Left renal cortex interstitium (tissue), 4 donors: Measurements from ENCODE around the gene BEND3. TPM values are rescaled to one million over a fixed set of nuclear protein-coding genes. Genes with fewer than 3 reads are reported as not detected.
"Not testable (repeated sequence)": the region's sequence is repeated elsewhere in the genome, so short reads cannot be mapped to it uniquely, and the experiment has no call there.

Experiments
- DNase-seq, 4 donors: peaks; one replicate each; pipeline ENCODE4 v3.0.0-alpha.2; 2013; ENCODE audit warnings: low read depth in 4 of 4, low spot score in 2 of 4, missing footprints in 1 of 4
- polyA plus RNA-seq, 4 donors: library from polyadenylated mRNA; unstranded; fragments of 120-200 nt; gene quantifications; one replicate each; pipeline ENCODE4 v1.2.1, GENCODE V29; 2013; ENCODE audit not compliant: insufficient read length in 4 of 4

The BEND3 gene
- polyA plus RNA-seq, 4 donors = 8.2 to 11.1 (median 9.5) TPM

DNA sequence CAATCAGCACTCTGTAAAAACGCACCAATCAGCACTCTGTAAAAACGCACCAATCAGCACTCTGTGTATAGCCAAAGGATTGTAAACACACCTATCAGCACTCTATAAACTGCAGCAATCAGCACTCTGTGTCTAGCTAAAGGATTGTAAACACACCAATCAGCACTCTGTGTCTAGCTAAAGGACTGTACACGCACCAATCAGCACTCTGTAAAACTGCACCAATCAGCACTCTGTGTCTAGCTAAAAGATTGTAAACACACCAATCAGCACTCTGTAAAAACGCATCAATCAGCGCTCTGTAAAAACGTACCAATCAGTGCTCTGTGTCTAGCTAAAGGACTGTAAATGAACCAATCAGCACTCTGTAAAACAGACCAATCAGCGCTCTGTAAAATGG lies 30.9 kb downstream of the BEND3 start:
- not testable (repeated sequence) for DNase-seq

DNA sequence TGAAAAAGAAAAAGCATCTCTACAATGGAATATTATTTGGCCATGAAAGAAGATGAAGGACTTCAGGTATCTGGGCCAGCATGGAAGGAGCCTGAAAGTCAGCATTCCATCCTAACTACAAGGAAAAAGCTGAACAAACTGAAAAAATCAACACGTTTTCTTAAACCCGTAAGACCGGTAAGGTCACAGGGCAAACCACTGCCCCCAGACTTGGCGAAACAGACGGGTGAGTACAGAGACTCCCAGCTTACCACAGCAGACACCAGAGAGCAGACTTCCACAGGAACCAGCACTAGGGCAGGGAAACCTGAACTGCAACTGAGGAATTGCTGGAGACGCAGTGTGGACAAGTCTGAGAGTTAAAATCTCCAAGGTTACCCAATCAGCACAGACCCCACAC lies 31.4 kb downstream of the BEND3 start:
- no peak for DNase-seq

DNA sequence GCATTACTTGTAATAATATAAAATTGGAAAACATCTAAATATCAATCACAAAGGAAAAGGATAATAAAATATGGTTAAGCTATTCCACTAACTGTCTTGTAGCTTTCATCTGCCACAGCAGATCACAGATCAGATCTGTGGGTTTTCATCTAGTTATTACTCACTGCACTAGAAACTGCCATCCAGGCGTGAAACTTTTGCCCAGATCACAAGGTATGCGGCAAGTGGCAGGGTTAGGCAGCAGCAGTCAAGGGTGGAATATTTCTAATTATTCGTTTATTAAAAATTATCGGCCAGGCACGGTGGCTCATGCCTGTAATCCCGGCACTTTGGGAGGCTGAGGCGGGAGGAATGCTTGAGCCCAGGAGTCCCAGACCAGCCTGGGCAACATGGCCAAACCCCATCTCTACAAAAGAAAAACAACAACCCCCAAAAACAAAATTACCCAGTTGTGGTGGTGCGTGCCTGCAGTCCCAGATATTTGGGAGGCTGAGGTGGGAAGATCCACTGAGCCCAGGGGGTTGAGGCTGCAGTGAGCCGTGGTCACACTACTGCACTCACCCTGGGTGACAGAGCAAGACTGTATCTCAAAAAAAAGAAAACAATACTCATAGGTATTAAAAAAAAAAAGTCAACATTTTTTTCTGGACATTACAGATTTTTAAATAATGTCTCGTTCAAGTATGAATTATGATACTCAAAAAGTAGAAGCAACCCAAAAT lies 32.1 kb downstream of the BEND3 start:
- DNase-seq = no peak

DNA sequence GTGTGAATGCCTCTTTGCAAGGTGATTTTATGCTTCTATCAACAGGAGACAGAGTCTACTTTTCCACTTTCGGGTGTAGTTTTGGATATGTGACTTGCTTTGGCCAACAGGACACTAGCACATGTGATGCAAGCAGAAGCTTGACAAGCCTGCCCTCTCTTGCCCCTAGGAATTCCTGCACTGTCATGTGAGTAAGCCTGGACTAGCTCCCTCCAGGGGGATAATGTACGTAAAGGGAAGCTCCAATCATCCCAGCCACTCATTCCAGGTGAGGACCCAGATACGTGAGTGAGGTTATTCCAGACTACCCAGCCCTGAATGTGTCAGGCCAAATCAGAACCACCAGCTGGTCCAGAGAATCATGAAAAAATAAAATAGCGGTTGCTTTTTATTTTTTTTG lies 33.3 kb downstream of the BEND3 start:
- no peak for DNase-seq

GRCh38 chr6:107080036-107080435 lies 35.3 kb downstream of the BEND3 start:
- DNase-seq = no peak

GRCh38 chr6:107079429-107079828 lies 35.9 kb downstream of the BEND3 start:
- DNase-seq = no peak

DNA sequence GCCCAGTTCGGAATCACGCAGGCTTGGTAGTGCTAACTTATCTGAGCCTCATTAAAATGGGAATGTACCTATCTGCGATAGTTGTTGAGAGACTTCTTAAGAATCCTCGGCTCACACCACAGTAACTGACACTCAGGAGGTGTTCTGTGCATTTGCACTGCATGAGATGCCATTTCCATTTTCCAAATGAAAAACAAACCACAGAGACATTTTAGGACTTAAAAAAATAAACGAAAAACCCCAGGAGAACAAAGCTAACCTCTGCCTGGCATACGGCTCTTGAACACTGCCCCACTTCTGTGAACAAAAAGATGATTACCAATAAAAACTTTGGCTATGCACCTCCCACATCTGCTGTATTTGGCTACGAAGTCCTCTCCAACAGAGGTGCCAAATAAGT lies 37.6 kb downstream of the BEND3 start:
- DNase-seq = no peak

DNA sequence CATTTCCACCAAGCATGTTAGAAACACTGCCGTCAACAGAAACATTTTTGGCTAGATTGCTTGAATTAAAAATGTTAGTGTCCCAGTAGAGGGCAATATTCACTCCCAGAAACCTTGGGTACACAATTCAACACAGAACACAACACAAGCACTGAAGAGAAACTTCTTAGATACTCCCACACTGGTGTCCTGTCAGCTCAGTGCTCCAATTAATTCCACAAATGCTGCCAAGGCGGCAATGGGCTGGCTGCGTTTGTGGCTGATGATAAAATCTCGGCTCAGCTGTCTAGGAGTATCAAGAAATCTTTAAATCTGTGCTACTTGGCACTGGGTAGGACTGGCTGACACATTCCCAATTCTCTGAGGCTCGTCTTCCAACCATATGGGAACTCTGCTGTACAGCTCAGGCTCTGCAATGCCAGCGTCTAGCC lies 39.3 kb downstream of the BEND3 start:
- DNase-seq = no peak

DNA sequence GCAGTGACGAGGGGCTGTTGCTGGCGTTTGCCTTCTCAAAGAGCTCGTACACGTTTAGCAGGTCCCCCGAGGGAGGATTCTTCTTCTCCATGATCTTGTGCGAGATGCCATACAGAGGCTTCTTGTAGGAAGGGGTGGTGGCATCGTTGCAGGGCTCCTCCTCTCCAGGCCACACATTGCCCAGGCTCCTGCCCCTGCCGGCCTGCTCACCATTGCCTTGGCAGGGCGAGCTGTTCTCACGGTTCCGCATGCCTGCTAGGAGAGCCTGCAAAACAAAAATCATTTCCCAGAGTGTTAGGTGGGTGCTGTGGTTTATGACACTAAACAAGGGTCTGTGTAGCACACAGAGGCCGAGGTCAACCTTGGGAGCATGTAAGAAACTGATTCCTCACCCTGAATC lies 44.6 kb downstream of the BEND3 start:
- DNase-seq = no peak

DNA sequence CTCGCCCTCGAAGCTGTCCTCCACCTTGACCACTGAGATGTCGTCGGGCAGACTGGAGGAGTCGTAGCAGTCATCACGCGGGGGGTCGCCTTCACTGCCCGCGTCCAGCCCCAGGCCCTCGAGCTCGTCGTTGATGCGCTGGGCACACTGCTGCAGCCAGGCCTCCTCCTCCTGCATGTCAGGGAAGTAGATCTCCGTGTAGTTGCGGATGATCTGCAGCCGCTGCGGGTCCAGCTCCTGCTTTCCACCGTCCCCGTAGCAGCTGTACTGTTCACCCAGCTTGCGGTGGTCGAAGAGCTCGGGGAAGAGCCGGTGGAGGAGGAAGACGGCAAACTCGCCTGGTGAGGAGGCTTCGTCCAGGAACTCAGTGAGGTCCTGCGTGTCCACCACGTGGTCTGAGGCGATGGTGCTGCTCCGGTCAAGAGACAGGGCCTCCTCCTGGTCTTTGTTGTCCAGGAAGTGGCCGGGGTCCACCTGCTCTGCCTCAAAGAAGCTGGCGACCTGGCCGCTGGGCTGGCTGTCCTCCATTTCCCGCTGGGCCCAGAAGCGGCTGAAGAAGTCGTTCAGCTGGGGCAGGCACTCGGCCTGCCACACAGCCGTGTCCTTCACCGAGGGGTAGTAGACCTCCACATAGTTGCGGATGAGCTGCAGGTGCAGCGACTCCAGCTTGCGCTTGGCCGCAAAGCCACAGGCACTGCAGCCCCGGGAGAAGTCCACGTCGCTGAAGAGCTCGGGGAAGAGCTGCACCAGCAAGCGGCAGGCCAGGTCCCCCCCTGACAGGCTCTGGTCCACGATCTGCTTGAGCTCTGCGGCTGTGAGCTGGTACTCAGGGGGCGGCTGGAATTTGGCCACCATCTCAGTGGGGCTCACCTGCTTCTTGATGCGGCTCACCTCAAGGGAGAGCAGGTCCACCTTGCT lies 45.4 kb downstream of the BEND3 start:
- DNase-seq = no peak

- DNase-seq = no peak
These were observed 46.4 kb downstream of the BEND3 start for GRCh38 chr6:107068691-107069630.

DNA sequence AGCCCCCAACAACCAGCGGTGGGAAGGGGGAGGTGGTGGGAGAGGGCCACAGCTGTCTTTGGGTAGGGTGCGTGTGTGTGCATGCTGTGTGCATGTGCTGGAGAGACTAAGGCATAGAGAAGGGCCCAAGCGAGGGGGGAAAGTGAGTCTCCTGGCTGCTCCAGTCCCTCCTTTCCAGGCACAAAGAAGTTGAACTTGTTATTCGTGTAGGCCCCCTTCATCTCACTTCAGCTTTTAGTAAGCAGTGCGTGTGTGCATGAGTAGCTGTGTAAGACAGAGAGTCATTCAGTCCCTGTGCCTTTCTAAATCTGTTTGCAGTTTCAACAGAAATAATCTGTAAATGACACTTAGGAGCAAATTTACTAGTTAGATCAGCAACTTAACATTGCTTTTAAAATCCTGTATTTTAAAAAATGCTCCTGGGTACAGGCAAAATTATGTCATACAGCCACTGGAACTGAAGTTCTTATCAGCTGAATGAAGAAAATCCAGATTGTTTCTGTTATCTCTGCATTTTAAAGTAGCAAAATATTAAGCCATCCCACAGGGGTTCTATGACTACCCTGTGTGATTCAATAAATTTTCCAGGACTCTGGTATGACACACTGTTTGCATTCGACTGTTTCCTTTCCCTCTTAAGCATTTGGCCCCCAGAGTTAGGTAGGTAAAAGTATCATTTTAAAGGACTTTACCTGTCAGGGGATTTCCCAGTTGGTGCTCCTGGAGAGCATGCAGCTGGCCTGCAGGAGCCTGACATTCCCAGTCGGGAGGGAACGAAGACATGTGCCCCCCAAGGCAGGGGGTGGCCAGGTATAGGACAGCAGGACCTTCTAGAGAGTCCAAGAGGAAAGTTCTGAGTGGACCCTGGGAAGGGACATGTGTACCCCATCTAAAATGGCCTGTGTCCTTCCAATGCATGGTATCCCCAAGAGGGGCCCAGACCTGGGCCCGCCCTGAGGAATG lies 48.3 kb downstream of the BEND3 start:
- DNase-seq = no peak

- no peak for DNase-seq
These were observed 50.7 kb downstream of the BEND3 start for GRCh38 chr6:107064579-107065065.

DNA sequence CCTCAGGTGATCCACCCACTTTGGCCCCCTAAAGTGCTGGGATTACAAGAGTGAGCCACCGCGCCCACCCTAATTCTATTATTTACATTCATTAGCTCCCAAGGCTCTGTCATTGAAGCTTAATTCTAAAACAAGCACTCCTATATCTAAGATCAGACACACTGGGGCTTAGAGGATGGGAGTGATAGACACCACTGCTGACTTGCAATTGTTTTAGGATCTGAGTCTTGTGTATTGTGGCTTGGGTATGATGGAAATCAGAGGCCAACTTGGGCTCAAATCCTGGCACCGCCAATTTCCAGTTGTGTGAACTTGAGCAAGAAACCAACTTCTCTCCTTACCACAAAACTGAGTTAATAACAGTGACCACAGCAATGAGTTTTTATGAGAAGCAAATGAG lies 52.6 kb downstream of the BEND3 start:
- no peak for DNase-seq

GRCh38 chr6:107061125-107062020 lies 53.9 kb downstream of the BEND3 start:
- DNase-seq = no peak

GRCh38 chr6:107060704-107061103 lies 54.6 kb downstream of the BEND3 start:
- DNase-seq = no peak

- DNase-seq = no peak
These were observed 55.7 kb downstream of the BEND3 start for GRCh38 chr6:107059606-107060005.

- no peak for DNase-seq
These were observed 57.6 kb downstream of the BEND3 start for GRCh38 chr6:107057679-107058078.
